Measurements from ENCODE around the gene MYL12A. TPM values are rescaled to one million over a fixed set of nuclear protein-coding genes. Genes with fewer than 3 reads are reported as not detected.

The MYL12A gene
- total RNA-seq, 3 donors from 2014 or later = 166 to 171 (median 169) TPM

DNA sequence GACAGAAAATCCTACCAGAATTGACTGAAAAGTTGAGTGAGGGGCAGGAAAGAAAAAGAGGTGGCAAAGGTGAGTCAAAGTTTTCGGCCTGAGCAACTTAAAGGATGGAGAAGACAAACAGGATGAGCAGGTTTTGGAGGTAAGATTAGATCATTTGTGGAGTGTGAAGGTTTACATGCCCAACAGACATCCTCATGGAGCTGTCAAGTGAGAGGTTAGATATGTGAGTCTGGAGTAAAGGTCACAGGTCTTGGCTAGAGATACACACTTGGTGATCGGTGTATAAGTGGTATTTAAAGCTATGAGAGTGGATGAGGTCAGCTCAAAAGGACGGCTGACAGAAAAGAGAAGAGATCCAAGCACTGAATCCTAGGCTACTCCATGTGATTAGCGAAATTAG lies 11.1 kb upstream of the MYL12A start:
- H3K36me3 Mint-ChIP-seq (ENCODE audit: insufficient read depth) = peaks cover 7% of the 10 kb centered on the region
- ATAC-seq (no peak), DNase-seq (no peak)
- H3K4me3 Mint-ChIP-seq = no peak overlapping the region
- H3K9me3 Mint-ChIP-seq = peaks cover 6% of the 10 kb centered on the region
- H3K4me1 Mint-ChIP-seq (ENCODE audit: low read depth) = peaks cover 3% of the 10 kb centered on the region
- H3K27me3 Mint-ChIP-seq (ENCODE audit: low read depth) = no peaks in the 10 kb centered on the region

DNA sequence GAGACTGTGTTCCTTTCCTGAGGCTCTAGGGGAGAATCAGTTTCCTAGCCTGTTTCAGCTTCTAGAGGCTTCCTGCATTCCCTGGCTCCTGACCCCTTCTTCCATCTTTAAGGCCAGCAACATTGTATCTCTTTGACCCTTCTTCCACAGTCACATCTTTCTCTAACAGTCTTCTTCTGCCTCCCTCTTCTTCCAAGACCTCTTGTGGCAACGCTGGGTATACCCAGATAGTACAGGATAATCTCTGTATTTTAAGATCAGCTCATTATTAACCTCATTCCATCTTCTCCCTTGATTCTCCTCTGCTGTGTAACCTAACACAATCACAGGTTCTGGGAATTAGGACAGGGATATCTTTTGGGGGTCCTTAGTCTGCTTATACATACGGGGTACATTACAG lies 8.9 kb upstream of the MYL12A start:
- DNase-seq (no peak), ATAC-seq (no peak)
- Mint-ChIP-seq H3K9me3 (peaks cover 14% of the 10 kb centered on the region), H3K4me3 (no peak overlapping the region), H3K27me3 (ENCODE audit: low read depth) (no peaks in the 10 kb centered on the region), H3K4me1 (ENCODE audit: low read depth) (peaks cover 3% of the 10 kb centered on the region), H3K36me3 (ENCODE audit: insufficient read depth) (peaks cover 15% of the 10 kb centered on the region)

DNA sequence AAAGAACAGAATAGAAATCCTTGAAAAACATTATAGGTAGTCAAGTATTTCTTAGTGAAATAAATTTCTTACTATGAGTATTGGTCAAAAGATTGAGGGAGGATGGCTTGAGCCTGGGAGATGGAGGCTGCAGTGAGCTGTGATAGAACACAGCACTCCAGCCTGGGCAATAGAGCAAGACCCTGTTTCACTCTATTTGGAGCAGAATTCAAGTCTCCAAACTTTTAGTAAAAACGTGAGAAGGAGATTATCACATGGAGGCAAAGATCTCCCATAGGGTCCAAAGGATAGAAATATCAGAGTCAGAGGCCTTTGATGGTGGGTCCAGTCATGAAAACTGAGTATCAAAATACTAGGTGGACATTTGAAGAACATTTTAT lies 2.4 kb upstream of the MYL12A start:
- Mint-ChIP-seq H3K9me3 (peaks cover 14% of the 10 kb centered on the region), H3K36me3 (ENCODE audit: insufficient read depth) (peaks cover 19% of the 10 kb centered on the region), H3K27me3 (ENCODE audit: low read depth) (no peaks in the 10 kb centered on the region), H3K4me1 (ENCODE audit: low read depth) (peaks cover 26% of the 10 kb centered on the region), H3K4me3 (peak overlapping the region; percentile 88)
- ATAC-seq (no peak), DNase-seq (no peak)

DNA sequence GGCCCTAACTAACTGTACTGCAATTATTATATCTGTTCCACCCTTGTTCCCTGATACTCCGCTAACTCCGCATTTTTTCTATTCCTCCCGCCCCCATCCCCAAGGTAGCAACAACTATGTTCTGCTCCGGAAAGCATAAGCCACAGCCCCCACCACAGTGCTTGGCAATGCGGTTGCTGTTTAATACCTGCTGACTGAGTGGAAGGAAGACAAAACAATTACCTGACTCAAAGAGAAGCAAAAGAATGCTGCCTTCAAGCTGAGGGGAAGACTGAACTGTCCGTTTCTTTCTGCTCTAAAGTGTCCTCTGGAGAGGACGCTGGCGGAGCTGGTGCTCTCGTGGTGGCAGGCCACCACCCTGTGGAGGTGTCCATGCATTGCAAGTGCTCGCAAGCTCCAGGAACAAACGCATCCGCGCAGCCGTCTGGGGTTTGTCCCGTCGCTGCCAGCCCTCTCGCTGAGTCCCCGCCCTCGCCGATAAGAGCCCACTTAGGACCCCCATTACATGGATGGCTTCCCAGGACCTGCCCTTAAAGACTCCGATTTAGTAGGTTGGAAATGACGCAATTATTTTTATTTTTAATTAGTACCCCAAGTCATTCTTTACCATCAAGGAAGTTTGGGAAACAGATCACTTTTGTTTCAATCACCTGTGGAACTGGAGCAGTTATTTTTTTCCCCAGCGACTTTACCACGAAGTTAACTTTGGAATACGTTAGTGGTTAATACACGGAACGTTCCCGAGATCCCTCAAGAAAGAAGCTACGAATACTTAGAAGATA lies 1.6 kb upstream of the MYL12A start:
- peaks cover 17% of the 10 kb centered on the region for H3K36me3 Mint-ChIP-seq (ENCODE audit: insufficient read depth)
- ATAC-seq (peak; percentile 59), DNase-seq (peak; percentile 71)
- H3K4me1 Mint-ChIP-seq (ENCODE audit: low read depth) = peaks cover 32% of the 10 kb centered on the region
- H3K9me3 Mint-ChIP-seq = peaks cover 9% of the 10 kb centered on the region
- no peaks in the 10 kb centered on the region for H3K27me3 Mint-ChIP-seq (ENCODE audit: low read depth)
- H3K4me3 Mint-ChIP-seq = peak overlapping the region; percentile 88

DNA sequence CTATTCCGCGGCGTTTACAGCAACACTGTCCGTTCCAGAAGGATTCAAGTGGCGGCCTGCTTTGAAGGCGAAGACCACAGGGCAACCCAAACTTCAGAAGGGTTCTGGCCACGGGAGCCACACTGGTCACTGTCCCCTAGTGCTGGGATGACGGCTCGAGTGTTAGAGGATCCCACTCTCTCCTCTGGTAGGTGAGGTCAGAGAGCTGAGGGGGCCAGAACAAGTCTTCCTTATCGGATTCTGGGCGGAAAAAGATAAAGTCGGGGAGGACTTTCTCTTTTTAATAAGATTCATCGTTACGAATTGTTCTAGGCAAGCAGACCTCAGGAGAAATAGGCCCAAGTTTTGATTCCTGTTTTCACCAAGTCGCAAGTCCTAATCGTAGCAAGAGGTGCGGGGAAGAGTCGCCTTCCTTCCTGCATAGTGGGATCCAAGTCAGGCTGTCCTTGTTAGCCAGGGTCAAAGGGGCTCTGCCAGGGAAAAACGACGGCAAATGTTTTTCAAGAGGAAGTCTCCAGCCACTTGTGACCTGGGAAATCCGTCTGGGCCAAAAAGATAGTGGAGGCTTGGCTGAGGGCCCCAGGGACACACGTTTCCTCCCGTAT lies 864 bp upstream of the MYL12A start:
- no peak for ATAC-seq
- Mint-ChIP-seq H3K4me3 (peak overlapping the region; percentile 88), H3K36me3 (ENCODE audit: insufficient read depth) (peaks cover 15% of the 10 kb centered on the region)

DNA sequence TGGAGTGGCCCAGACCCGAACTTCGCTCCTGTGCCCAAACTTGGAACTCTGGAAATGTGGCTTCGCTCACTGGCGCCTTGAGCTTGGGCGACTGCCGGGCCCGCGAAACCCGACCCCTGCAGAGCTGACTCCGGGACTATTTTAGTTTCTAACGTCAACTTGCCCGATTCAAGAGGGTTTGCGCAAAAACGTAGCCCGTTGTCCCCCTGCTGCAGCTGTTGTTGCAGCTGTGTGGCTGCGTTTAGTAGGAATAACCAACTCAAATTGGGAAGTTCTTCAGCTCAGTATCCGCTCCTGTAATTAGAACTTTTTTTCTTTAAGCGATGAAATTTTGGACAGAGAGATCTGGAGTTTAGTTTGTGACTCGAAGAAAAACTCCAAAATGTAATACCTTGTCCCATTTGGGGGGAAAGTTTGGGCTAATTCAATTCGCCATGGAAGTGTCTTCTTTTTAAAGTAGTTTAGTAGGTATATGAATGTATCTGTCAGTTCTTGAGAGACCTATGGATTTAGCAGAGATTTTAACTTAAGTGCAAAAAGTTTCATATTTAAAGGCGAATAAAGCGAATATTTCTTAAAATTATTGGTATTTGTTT lies 559 bp downstream of the MYL12A start:
- peak in 1 of 2 donors; percentile 2 for ATAC-seq
- Mint-ChIP-seq H3K4me3 (peak overlapping the region; percentile 88), H3K4me1 (ENCODE audit: low read depth) (peaks cover 52% of the 10 kb centered on the region)

More for the DNA sequence above, 864 bp upstream of the MYL12A start:
- no peak for DNase-seq
- peaks cover 38% of the 10 kb centered on the region for H3K4me1 Mint-ChIP-seq (ENCODE audit: low read depth)
- H3K27me3 Mint-ChIP-seq (ENCODE audit: low read depth) = no peaks in the 10 kb centered on the region
- H3K9me3 Mint-ChIP-seq = peaks cover 6% of the 10 kb centered on the region

DNA sequence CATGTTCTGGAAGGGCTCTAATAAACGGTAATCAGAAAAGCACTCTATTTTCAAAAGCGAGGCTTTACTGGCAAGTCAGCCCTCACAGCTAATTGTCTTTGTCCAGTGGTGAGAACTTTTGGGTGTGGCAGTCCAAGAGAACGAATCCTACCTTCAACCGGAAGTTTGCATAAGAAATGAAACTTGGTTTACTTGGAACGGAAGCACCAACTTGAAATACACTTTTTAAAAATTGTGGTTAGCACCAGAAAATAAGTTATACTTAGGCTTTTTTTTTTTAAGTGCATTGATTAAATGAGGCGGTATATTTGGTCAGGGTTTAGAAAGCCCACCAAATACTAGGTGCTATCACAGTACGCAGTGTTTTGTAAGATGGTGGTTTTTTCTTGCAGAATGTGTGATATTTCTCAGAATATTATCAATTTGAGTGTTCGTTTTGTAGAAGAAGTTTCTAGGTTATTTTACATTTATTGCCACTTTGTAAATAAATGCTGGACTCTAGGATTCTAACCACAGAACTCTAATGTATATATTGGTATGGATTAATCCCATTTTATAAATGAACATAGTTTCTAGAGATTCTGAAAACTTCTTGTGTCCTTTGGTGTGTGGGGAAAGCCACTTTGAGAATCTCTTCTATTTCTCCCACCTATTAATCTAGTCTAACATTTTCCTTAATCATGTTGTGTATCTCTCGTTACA lies 1.2 kb downstream of the MYL12A start:
- DNase-seq (no peak), ATAC-seq (no peak)
- Mint-ChIP-seq H3K36me3 (ENCODE audit: insufficient read depth) (peaks cover 19% of the 10 kb centered on the region), H3K4me3 (peak overlapping the region; percentile 88), H3K27me3 (ENCODE audit: low read depth) (no peaks in the 10 kb centered on the region), H3K4me1 (ENCODE audit: low read depth) (peaks cover 58% of the 10 kb centered on the region), H3K9me3 (no peaks in the 10 kb centered on the region)

More for the DNA sequence above, 559 bp downstream of the MYL12A start:
- no peaks in the 10 kb centered on the region for H3K9me3 Mint-ChIP-seq
- DNase-seq = no peak
- H3K36me3 Mint-ChIP-seq (ENCODE audit: insufficient read depth) = peaks cover 12% of the 10 kb centered on the region
- H3K27me3 Mint-ChIP-seq (ENCODE audit: low read depth) = no peaks in the 10 kb centered on the region

DNA sequence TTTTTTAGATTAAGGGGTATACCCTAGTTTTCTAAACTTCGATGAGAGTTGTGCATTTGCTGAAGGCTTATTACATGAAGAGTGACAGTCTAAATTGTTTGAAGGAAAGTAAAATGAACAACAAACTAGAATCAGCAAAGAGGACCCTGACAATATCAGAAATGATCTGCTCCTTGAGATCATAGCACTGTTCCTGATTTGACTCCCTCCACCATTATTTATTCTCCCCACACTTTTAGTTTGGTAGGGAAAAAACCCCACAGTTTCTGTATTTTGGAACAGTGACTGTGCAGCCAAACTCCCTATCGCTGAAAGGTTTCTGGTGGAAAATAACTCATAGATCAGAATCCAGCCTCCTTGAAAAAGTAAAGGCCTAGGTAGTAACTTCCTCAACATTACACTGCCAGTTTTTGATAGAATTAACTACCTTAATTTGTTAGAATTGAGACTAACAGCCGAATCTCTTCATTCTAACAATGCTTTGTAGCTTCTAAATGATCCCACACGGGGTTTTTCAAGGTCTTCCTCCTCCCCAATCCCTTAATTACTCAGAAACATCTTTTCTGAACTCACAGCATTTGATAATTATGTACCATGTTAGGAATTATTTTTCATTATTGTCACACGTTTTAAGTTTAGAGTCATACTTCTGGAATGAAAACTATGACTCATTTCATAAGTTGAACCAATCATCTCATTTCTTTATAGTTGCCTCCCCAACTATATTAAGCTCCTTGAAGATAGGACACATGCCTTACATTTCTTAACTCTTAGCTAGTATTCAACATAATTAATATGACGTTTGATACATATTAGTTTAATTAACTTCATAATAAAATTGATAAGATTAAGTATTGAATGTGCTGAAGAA lies 2.9 kb downstream of the MYL12A start:
- no peaks in the 10 kb centered on the region for H3K27me3 Mint-ChIP-seq (ENCODE audit: low read depth)
- no peak for DNase-seq
- H3K36me3 Mint-ChIP-seq (ENCODE audit: insufficient read depth) = peaks cover 30% of the 10 kb centered on the region
- peaks cover 66% of the 10 kb centered on the region for H3K4me1 Mint-ChIP-seq (ENCODE audit: low read depth)
- peak; percentile 13 to 15 for ATAC-seq
- peak overlapping the region; percentile 74 for H3K4me3 Mint-ChIP-seq
- no peaks in the 10 kb centered on the region for H3K9me3 Mint-ChIP-seq

DNA sequence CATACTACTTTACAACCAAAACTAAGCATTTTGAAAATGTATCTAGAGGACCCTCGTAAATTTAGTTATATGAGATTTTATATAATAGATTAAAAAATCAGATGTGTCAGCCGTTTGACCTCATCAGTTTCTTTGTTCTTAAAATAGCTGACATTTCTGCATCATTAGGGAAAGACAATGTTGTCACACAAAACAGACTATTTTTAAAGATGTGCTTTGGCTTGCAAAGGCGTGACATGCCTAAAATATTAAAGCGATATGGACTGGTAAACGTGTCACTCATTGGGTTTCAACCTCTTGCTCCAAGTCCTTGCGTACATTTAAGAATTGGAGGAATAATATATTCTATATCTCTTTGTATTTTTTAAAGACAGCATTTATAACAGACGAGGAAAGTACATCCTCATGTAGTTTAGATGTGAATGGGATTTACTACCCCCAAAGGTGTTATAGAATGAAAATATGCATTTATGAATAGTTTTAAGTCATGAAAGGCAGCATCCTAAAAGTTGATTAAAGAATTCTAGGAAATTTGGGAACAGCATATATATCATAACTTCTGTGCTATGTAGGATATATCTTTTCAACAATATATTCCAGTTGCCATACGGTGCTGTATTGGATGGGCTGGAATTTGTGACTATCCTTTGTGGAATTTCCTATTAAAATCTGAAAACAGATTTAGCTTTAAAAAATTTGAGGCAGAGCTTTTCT lies 3.8 kb downstream of the MYL12A start:
- no peak for DNase-seq
- Mint-ChIP-seq H3K4me3 (peak overlapping the region; percentile 43), H3K4me1 (ENCODE audit: low read depth) (peaks cover 67% of the 10 kb centered on the region), H3K27me3 (ENCODE audit: low read depth) (no peaks in the 10 kb centered on the region), H3K36me3 (ENCODE audit: insufficient read depth) (peaks cover 39% of the 10 kb centered on the region), H3K9me3 (no peaks in the 10 kb centered on the region)
- no peak for ATAC-seq

DNA sequence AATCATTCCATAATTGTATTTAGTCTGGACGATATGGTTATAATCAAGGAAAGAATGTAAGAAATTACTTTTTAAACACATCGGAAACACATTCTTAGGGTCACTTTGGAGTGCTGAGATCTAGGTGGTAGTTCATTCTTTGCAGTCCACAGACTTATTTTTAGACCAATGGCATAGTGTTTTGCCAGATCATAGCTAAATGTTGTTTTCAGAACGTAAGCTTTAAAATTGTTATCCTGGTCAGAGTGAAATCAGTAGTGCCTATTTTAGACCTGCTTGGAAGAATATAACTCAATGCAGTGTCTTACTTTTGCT lies 4.3 kb downstream of the MYL12A start:
- Mint-ChIP-seq H3K4me3 (peak overlapping the region; percentile 43), H3K27me3 (ENCODE audit: low read depth) (no peaks in the 10 kb centered on the region), H3K9me3 (no peaks in the 10 kb centered on the region), H3K4me1 (ENCODE audit: low read depth) (peaks cover 69% of the 10 kb centered on the region), H3K36me3 (ENCODE audit: insufficient read depth) (peaks cover 44% of the 10 kb centered on the region)
- no peak for DNase-seq
- ATAC-seq = no peak

DNA sequence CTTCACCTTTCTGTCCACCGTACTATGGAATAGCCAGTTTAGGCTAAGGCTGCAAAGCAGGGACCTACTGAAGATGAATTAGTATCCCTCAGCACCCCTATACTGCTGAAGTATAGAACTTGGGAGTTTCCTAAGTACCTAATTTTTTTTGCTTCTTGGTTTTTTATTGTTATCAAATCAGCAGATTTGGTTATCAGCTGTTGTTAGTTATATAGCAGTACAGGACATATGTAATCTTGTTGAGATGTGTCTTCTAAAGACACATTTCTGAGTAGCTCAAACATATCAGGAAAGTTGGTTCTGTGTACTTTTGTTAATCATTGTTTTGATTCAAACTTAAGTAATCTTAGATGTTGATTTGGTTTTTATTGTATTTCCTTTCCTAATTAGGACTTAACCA lies 5.2 kb downstream of the MYL12A start:
- DNase-seq (no peak), ATAC-seq (no peak)
- H3K4me3 Mint-ChIP-seq = peak overlapping the region; percentile 29
- no peaks in the 10 kb centered on the region for H3K9me3 Mint-ChIP-seq
- no peaks in the 10 kb centered on the region for H3K27me3 Mint-ChIP-seq (ENCODE audit: low read depth)
- peaks cover 77% of the 10 kb centered on the region for H3K4me1 Mint-ChIP-seq (ENCODE audit: low read depth)
- peaks cover 52% of the 10 kb centered on the region for H3K36me3 Mint-ChIP-seq (ENCODE audit: insufficient read depth)

DNA sequence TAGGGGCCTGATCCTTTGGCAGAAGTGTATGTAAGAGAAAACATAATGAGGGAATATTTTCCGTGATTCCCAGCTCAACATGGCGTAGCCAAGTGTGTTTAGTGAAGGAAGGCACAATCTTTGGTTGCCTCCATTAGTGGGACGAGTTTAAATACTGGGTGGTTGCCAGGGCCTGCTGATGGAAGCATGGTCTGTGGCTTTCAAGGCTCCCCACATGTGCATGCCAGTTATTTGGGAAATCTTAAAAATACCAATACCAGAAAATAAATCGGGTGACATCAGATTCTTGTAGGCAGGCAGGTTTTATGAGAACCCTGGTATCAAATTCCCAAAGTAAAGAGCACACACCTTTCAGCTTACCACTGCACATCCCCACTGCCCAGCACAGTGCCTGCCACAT lies 7.1 kb downstream of the MYL12A start:
- H3K36me3 Mint-ChIP-seq (ENCODE audit: insufficient read depth) = peaks cover 58% of the 10 kb centered on the region

DNA sequence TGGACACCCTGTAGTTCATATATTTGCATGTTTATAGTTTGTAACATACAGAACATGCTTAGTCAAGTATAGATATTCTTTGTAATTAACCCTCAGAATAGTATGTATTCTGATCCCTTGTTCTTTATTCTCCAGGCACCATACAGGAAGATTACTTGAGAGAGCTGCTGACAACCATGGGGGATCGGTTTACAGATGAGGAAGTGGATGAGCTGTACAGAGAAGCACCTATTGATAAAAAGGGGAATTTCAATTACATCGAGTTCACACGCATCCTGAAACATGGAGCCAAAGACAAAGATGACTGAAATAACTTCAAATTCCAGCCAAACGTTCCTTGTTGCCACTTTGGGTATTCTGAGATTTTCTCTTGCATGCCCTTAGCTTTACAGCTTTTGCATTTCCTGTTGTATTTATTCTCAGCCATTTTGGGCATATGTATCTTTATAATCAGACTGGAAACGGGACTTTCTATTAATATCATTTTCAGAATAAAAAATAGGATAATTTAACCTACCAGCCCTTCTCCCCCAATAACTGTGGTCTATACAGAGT lies 8.1 kb downstream of the MYL12A start:
- ATAC-seq (no peak), DNase-seq (no peak)
- Mint-ChIP-seq H3K4me3 (no peak overlapping the region), H3K4me1 (ENCODE audit: low read depth) (peaks cover 87% of the 10 kb centered on the region), H3K9me3 (no peaks in the 10 kb centered on the region), H3K27me3 (ENCODE audit: low read depth) (no peaks in the 10 kb centered on the region), H3K36me3 (ENCODE audit: insufficient read depth) (peaks cover 53% of the 10 kb centered on the region)

More for the DNA sequence above, 7.1 kb downstream of the MYL12A start:
- DNase-seq (no peak), ATAC-seq (no peak)
- Mint-ChIP-seq H3K4me3 (no peak overlapping the region), H3K9me3 (no peaks in the 10 kb centered on the region), H3K27me3 (ENCODE audit: low read depth) (no peaks in the 10 kb centered on the region), H3K4me1 (ENCODE audit: low read depth) (peaks cover 88% of the 10 kb centered on the region)

Measured in activated T-cell treated with anti-CD3 and anti-CD28 coated beads, Interleukin-2, amount 50 U/mL, for 4 hours (primary cell).